Kidney (tissue), 14 donors: ENCODE results near the gene PGA4. TPM values are rescaled to one million over a fixed set of nuclear protein-coding genes. Genes with fewer than 3 reads are reported as not detected.

Experiments
- DNase-seq, 5 donors: peaks; one replicate each; pipeline ENCODE4 v3.0.0-alpha.2; 2013 to 2020
- FAIRE-seq: peaks from 2 replicates; lab custom pipeline; 2012; peaks lifted over from hg19 to GRCh38; lab: Jason Lieb, UNC
- H3K27ac ChIP-seq, 2 donors: one replicate each; pipeline ENCODE4 v1.7.0; 2013; ENCODE audit warnings: low read depth in 2 of 2, low read length in 2 of 2, inconsistent platforms in 1 of 2
- H3K27me3 ChIP-seq: one replicate; pipeline ENCODE4 v1.7.1; 2013; ENCODE audit warnings: low read length, inconsistent platforms; ENCODE audit not compliant: control insufficient read depth, insufficient read depth
- H3K36me3 ChIP-seq, 3 donors: one replicate each; pipeline versions ENCODE4 v1.7.0 to v1.7.1; 2013; ENCODE audit warnings: low read length in 3 of 3, control low read depth in 1 of 3, inconsistent platforms in 1 of 3; ENCODE audit not compliant: insufficient read depth in 3 of 3, control insufficient read depth in 2 of 3
- H3K4me1 ChIP-seq, 3 donors: one replicate each; pipeline versions ENCODE4 v1.7.0 to v1.7.1; 2013; ENCODE audit warnings: low read length in 3 of 3, inconsistent platforms in 1 of 3, low read depth in 1 of 3; ENCODE audit not compliant: control insufficient read depth in 2 of 3, insufficient read depth in 2 of 3
- H3K4me3 ChIP-seq, 3 donors: one replicate each; pipeline versions ENCODE4 v1.7.0 to v1.8.1; 2013; ENCODE audit warnings: low read length in 3 of 3, control low read depth in 1 of 3, inconsistent platforms in 1 of 3
- H3K9ac ChIP-seq, 3 donors: one replicate each; pipeline versions ENCODE4 v1.7.0 to v1.7.1; 2013; ENCODE audit warnings: low read length in 3 of 3, control low read depth in 1 of 3, inconsistent platforms in 1 of 3
- H3K9me3 ChIP-seq, 3 donors: one replicate each; pipeline versions ENCODE4 v1.7.0 to v1.7.1; 2013; ENCODE audit warnings: low read length in 3 of 3, control low read depth in 1 of 3, inconsistent platforms in 1 of 3; ENCODE audit not compliant: control insufficient read depth in 2 of 3, insufficient read depth in 1 of 3
- CTCF ChIP-seq: IDR thresholded peaks from 3 replicates; pipeline ENCODE4 v1.5.1; 2012; ENCODE audit warnings: mild to moderate bottlenecking, moderate library complexity, borderline replicate concordance; ENCODE audit not compliant: insufficient read depth; ENCODE audit errors: extremely low read depth
- intact Hi-C: fragments of 100-400 bp; cut with DNase I; formaldehyde crosslinking; loops from one replicate; pipeline ENCODE4 v1.11.1; 2022
- polyA plus RNA-seq: library from polyadenylated mRNA; stranded (reverse); fragments of 350-450 nt; fragmentation: Illumina TruSeq; extraction: RNeasy Lipid Tissue Mini Kit (QIAGEN cat#74804); gene quantifications from one replicate; pipeline ENCODE4 v1.2.3, GENCODE V29; 2014; ENCODE audit warnings: low read depth, low replicate concordance; ENCODE audit not compliant: insufficient read depth
- total RNA-seq: library from RNA; stranded (reverse); fragmentation: NEBNext Ultra II Directional; extraction: Animal tissue kit (Norgen Biotek cat#: 25700); gene quantifications from one replicate; pipeline ENCODE4 v1.2.1, GENCODE V29; 2021
- donor health status: control.
- donor health status: control.
- donor health status: control.
- donor health status: control.
- donor health status: control.
- donor health status: DM: yes; HTN: yes; CAD: no.
- donor health status: Normal renal cell carcinoma (clear cell type).

Gene PGA4
- total and polyA plus RNA-seq, 2 donors from 2014 or later, result not detected

DNA sequence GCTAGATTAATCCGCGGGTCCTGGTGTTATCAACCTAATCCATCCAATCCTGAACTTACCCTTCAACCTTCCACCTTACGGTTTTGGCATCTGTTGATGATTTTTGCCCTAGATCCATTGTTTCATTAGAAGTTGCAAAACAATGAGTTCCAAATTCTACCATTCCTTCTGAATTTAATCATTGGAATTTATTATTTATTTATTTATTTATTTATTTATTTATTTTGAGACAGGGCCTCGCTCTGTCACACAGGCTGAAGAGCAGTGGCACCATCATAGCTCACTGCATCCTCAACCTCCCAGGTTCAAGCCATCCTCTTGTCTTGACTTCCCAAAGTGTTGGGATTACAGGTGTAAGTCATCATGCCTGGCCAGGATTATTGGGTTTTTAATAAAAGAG, 40.7 kb upstream of the PGA4 start:
- no peaks in the 10 kb centered on the region for H3K4me1 ChIP-seq
- no peak for FAIRE-seq
- DNase-seq, result no peak
- no peak overlapping the region for H3K4me3 ChIP-seq
- H3K27ac ChIP-seq, result no peak overlapping the region
- H3K9me3 ChIP-seq, result no peaks in the 10 kb centered on the region
- H3K27me3 ChIP-seq, result no peaks in the 10 kb centered on the region
- no peak overlapping the region for H3K9ac ChIP-seq
- no peaks in the 10 kb centered on the region for H3K36me3 ChIP-seq
- no peak for TF ChIP-seq CTCF
- intact Hi-C loops, result no loop called here

- Histone ChIP-seq H3K27ac (no peak overlapping the region), H3K36me3 (no peaks in the 10 kb centered on the region), H3K9ac (no peak overlapping the region), H3K4me1 (no peaks in the 10 kb centered on the region), H3K4me3 (no peak overlapping the region), H3K9me3 (no peaks in the 10 kb centered on the region), H3K27me3 (no peaks in the 10 kb centered on the region)
- no peak for TF ChIP-seq CTCF
- FAIRE-seq (no peak), DNase-seq (no peak)
- intact Hi-C loops, result no loop called here
Observed at GRCh38 chr11:61183645-61184044, 38.5 kb upstream of the PGA4 start.

DNA sequence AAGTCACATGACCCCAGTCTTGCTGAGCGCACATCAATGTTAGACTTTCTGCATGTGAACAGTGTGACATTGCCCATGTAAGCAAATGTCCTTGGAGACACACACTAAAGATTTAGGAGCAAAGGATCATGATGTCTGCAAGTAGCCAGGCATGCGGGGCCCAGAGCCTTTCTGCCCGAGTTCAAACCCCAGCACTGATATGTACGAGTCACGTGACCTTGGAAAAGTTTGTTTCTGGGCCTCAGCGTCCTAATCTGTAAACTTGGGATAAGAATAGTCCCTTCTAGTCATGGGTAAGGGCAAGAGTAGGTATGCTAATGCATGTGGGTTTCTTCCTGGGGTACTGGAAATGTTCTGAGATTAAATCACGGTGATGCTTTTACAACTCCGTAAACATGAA, 35.6 kb upstream of the PGA4 start:
- intact Hi-C loops, result no loop called here
- no peak for FAIRE-seq
- no peak overlapping the region for H3K27ac ChIP-seq
- H3K4me3 ChIP-seq, result no peak overlapping the region
- TF ChIP-seq CTCF, result no peak
- no peaks in the 10 kb centered on the region for H3K9me3 ChIP-seq
- no peaks in the 10 kb centered on the region for H3K36me3 ChIP-seq
- H3K4me1 ChIP-seq, result no peaks in the 10 kb centered on the region
- no peaks in the 10 kb centered on the region for H3K27me3 ChIP-seq
- DNase-seq, result no peak
- no peak overlapping the region for H3K9ac ChIP-seq

- intact Hi-C loops, result no loop called here
- FAIRE-seq (no peak), DNase-seq (peak in 4 of 5 donors; percentile 91 to 95 (median 93))
- H3K27me3 ChIP-seq, result no peaks in the 10 kb centered on the region
- no peak overlapping the region for H3K4me3 ChIP-seq
- H3K27ac ChIP-seq, result no peak overlapping the region
- H3K9me3 ChIP-seq, result no peaks in the 10 kb centered on the region
- TF ChIP-seq CTCF, result peak; percentile 93
- H3K36me3 ChIP-seq, result no peaks in the 10 kb centered on the region
- no peaks in the 10 kb centered on the region for H3K4me1 ChIP-seq
- H3K9ac ChIP-seq, result no peak overlapping the region
Observed at GRCh38 chr11:61187505-61188130, 34.5 kb upstream of the PGA4 start.
